ENCODE results near the gene SFT2D1.

SFT2D1 gene

GRCh38 chr6:166275714-166276166 lies 66.6 kb downstream of the SFT2D1 start:
- peak; percentile 42 for DNase-seq

GRCh38 chr6:166274739-166275370 lies 67.5 kb downstream of the SFT2D1 start:
- DNase-seq: no peak

GRCh38 chr6:166274163-166274562 lies 68.2 kb downstream of the SFT2D1 start:
- no peak for DNase-seq

- DNase-seq: no peak
Measured at GRCh38 chr6:166271376-166271765, 71.0 kb downstream of the SFT2D1 start.

DNA sequence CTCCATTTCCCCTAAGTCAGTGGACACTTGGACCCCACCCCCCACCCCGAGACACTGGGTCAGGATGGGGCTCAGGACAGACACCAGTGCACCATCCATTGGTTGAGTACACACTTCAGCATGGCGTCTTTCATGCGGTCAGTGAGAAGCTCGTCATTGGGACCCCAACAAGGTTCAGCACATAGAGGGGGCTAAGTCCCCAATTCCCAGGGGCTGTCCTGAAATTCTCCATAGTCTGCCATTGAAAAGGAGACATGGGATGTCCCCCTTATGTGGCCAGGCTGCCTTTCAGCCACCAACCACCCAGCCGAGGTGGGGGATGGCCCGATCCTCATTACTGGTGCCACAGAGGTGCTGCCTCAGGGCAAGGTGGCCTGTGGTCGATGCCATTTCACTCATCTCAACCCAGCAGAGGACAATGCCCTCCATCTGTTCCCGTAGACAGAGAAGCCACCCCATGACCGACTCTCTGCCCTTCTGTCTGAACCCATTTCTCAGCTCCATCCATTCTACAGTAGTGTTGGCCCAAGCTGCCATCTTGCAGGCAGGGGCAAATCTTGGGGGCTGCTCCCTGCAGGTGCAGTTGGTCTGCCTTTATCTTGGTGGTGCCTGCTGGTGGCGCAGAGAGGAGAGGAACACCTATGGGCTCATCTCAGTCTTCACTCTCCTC lies 71.5 kb downstream of the SFT2D1 start:
- no peak for DNase-seq
